ENCODE data around the gene CYP26B1. TPM values are rescaled to one million over a fixed set of nuclear protein-coding genes. Genes with fewer than 3 reads are reported as not detected.

Gene CYP26B1
- total RNA-seq, 1 donor from 2014 or later = 41.9 TPM

GRCh38 chr2:72131916-72132841, 15.5 kb downstream of the CYP26B1 start:
- peak; percentile 82 for DNase-seq (ENCODE audit: low spot score)

GRCh38 chr2:72131371-72131891, 16.2 kb downstream of the CYP26B1 start:
- peak; percentile 83 for DNase-seq (ENCODE audit: low spot score)

GRCh38 chr2:72130659-72131360, 16.9 kb downstream of the CYP26B1 start:
- peak; percentile 87 for DNase-seq (ENCODE audit: low spot score)

- DNase-seq (ENCODE audit: low spot score) = peak; percentile 60
Observed at GRCh38 chr2:72129681-72130340, 17.9 kb downstream of the CYP26B1 start.

GRCh38 chr2:72128843-72129227, 18.8 kb downstream of the CYP26B1 start:
- DNase-seq (ENCODE audit: low spot score) = peak; percentile 76

GRCh38 chr2:72128059-72128842, 19.4 kb downstream of the CYP26B1 start:
- peak; percentile 74 for DNase-seq (ENCODE audit: low spot score)

- DNase-seq (ENCODE audit: low spot score) = peak; percentile 82
Observed at GRCh38 chr2:72127401-72128058, 20.1 kb downstream of the CYP26B1 start.

GRCh38 chr2:72126186-72127100, 21.2 kb downstream of the CYP26B1 start:
- DNase-seq (ENCODE audit: low spot score) = peak; percentile 72

GRCh38 chr2:72124376-72124775, 23.3 kb downstream of the CYP26B1 start:
- no peak for DNase-seq (ENCODE audit: low spot score)

GRCh38 chr2:72121153-72121552, 26.5 kb downstream of the CYP26B1 start:
- no peak for DNase-seq (ENCODE audit: low spot score)

- DNase-seq (ENCODE audit: low spot score) = peak; percentile 37
Observed at GRCh38 chr2:72118951-72119350, 28.7 kb downstream of the CYP26B1 start.

GRCh38 chr2:72118386-72118785, 29.3 kb downstream of the CYP26B1 start:
- DNase-seq (ENCODE audit: low spot score) = peak; percentile 79

GRCh38 chr2:72117718-72118117, 29.9 kb downstream of the CYP26B1 start:
- DNase-seq (ENCODE audit: low spot score) = peak; percentile 55

GRCh38 chr2:72117029-72117428, 30.6 kb downstream of the CYP26B1 start:
- peak; percentile 33 for DNase-seq (ENCODE audit: low spot score)

- peak; percentile 47 for DNase-seq (ENCODE audit: low spot score)
Observed at GRCh38 chr2:72116081-72116533, 31.6 kb downstream of the CYP26B1 start.

GRCh38 chr2:72115110-72116080, 32.3 kb downstream of the CYP26B1 start:
- peak; percentile 90 for DNase-seq (ENCODE audit: low spot score)

- DNase-seq (ENCODE audit: low spot score) = no peak
Observed at GRCh38 chr2:72114693-72115051, 33.0 kb downstream of the CYP26B1 start.

Measured in mesenteric fat pad (tissue), 1 donor.